Muscle of back (tissue), 11 donors: ENCODE measurements around the gene GNG3. TPM values are rescaled to one million over a fixed set of nuclear protein-coding genes. Genes with fewer than 3 reads are reported as not detected.

Source experiments
- DNase-seq, 3 donors: peaks; one replicate each; pipeline versions ENCODE4 v3.0.0 to v3.0.0-alpha.2; 2013
- polyA plus RNA-seq, 10 donors: library from polyadenylated mRNA; unstranded; fragments of 120-200 nt; gene quantifications; one replicate each; pipeline ENCODE4 v1.2.1, GENCODE V29; 2013; ENCODE audit not compliant: insufficient read length in 10 of 10

GNG3 gene
- polyA plus RNA-seq, 10 donors: 0.35 to 1.5 (median 0.66) TPM; not detected in 3

DNA sequence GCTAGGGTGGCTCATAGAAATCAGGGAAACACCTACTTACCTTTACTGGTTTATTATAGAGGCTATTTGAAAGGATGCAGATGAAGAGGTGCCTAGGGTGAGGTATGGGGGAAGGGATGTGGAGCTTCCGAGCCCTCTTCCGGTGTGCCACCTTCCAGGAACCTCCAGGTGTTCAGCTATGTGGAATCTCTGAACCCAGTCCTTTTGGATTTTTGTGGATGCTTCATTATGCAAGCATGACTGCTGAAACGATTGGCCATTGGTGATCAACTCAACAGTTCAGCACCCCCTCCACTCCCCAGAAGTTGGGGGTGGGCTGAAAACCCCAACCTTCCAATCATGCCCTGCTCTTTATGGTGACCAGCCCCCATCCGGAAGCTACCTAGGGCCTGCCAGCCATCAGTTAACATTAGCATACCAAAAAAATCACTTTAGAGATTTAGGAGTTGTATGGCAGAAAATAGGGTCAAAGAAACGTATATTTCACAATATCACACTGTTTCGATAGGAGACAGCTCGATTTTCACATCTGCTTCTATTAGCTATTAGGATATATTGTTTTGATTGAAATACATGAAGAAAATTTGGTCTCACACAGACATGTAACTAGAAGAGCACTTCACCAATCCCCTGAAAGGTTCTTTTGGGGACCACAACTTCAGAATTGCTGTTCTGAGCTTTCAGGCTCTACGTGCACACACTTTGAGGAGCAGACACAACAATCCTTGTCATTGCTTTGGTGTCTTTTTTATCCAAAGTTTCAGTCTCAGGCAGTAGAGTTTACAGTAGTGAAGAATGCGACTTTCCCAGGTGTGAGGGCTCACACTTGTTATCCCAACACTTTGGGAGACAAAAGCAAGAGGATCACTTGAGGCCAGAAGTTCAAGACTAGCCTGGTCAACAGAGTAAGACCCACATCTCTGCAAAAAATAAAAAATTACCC is 50.6 kb downstream of the GNG3 start:
- DNase-seq: no peak

Other genes with a start within 250 kb of the GNG3 start
- gene AHNAK, start 160.9 kb upstream of the GNG3 start, polyA plus RNA-seq: 100 to 1,000 TPM; 269 to 408 (median 312) TPM
- gene EEF1G, start 133.8 kb upstream of the GNG3 start, polyA plus RNA-seq: 1,000 to 10,000 TPM; 2,727 to 3,805 (median 3,280) TPM
- 10 to 100 TPM; 11.6 to 17.7 (median 13.8) TPM for gene TUT1, start 116.2 kb upstream of the GNG3 start, polyA plus RNA-seq
- gene MTA2, start 105.8 kb upstream of the GNG3 start, polyA plus RNA-seq: 10 to 100 TPM; 36.9 to 56.4 (median 44.1) TPM
- gene EML3, start 94.9 kb upstream of the GNG3 start, polyA plus RNA-seq: 10 to 100 TPM; 11.9 to 25.3 (median 17.7) TPM
- 1 to 10 TPM in 8 of 10 donors, under 1 TPM in 2; 0.69 to 2.4 (median 1.6) TPM for gene ROM1, start 94.4 kb upstream of the GNG3 start, polyA plus RNA-seq
- gene B3GAT3, start 85.7 kb upstream of the GNG3 start, polyA plus RNA-seq: 10 to 100 TPM; 13.3 to 22.3 (median 18.7) TPM
- 100 to 1,000 TPM; 145 to 211 (median 165) TPM for gene GANAB, start 61.1 kb upstream of the GNG3 start, polyA plus RNA-seq
- gene INTS5, start 54.4 kb upstream of the GNG3 start, polyA plus RNA-seq: 10 to 100 TPM in 6 of 10 donors, 1 to 10 TPM in 4; 9.0 to 13.9 (median 11.1) TPM
- 10 to 100 TPM; 30.0 to 44.8 (median 33.0) TPM for gene C11orf98, start 42.5 kb upstream of the GNG3 start, polyA plus RNA-seq
- 1 to 10 TPM; 1.8 to 4.9 (median 3.1) TPM for gene CSKMT, start 42.4 kb upstream of the GNG3 start, polyA plus RNA-seq
- gene UQCC3, start 36.0 kb upstream of the GNG3 start, polyA plus RNA-seq: 1 to 10 TPM; 4.5 to 8.3 (median 5.7) TPM
- gene LBHD1, start 35.4 kb upstream of the GNG3 start, polyA plus RNA-seq: 1 to 10 TPM; 3.0 to 8.4 (median 6.6) TPM
- gene UBXN1, start 28.6 kb upstream of the GNG3 start, polyA plus RNA-seq: 100 to 1,000 TPM in 9 of 10 donors, 10 to 100 TPM in 1; 96.1 to 155 (median 130) TPM
- 10 to 100 TPM; 12.8 to 31.1 (median 20.4) TPM for gene LRRN4CL, start 18.1 kb upstream of the GNG3 start, polyA plus RNA-seq
- 10 to 100 TPM; 15.1 to 24.5 (median 22.0) TPM for gene BSCL2, start 252 bp upstream of the GNG3 start, polyA plus RNA-seq
- gene HNRNPUL2, start 19.8 kb downstream of the GNG3 start, polyA plus RNA-seq: 10 to 100 TPM; 40.7 to 61.0 (median 47.6) TPM
- gene TTC9C, start 20.8 kb downstream of the GNG3 start, polyA plus RNA-seq: 10 to 100 TPM; 22.8 to 32.2 (median 30.1) TPM
- 1 to 10 TPM; 3.2 to 5.1 (median 3.9) TPM for gene ZBTB3, start 46.5 kb downstream of the GNG3 start, polyA plus RNA-seq
- 100 to 1,000 TPM in 1 of 10 donors, 10 to 100 TPM in 9; 81.9 to 102 (median 89.2) TPM for gene POLR2G, start 53.9 kb downstream of the GNG3 start, polyA plus RNA-seq
- 10 to 100 TPM; 11.5 to 16.6 (median 14.2) TPM for gene TAF6L, start 63.7 kb downstream of the GNG3 start, polyA plus RNA-seq
- 10 to 100 TPM; 24.7 to 29.1 (median 27.6) TPM for gene TMEM179B, start 79.7 kb downstream of the GNG3 start, polyA plus RNA-seq
- 10 to 100 TPM; 10.6 to 17.0 (median 15.2) TPM for gene TMEM223, start 84.3 kb downstream of the GNG3 start, polyA plus RNA-seq
- gene NXF1, start 97.8 kb downstream of the GNG3 start, polyA plus RNA-seq: 10 to 100 TPM; 59.6 to 85.7 (median 65.7) TPM
- 10 to 100 TPM; 32.7 to 42.6 (median 35.0) TPM for gene STX5, start 124.4 kb downstream of the GNG3 start, polyA plus RNA-seq
- gene TEX54, start 125.2 kb downstream of the GNG3 start, polyA plus RNA-seq: not detected
- 10 to 100 TPM; 25.5 to 35.1 (median 31.0) TPM for gene WDR74, start 131.9 kb downstream of the GNG3 start, polyA plus RNA-seq
- gene SLC3A2, start 173.2 kb downstream of the GNG3 start, polyA plus RNA-seq: 10 to 100 TPM; 33.4 to 60.9 (median 42.8) TPM
- under 1 TPM in 4 of 10 donors, not detected in 6; 0.05 to 0.49 (median 0.24) TPM for gene CHRM1, start 213.7 kb downstream of the GNG3 start, polyA plus RNA-seq